Neural progenitor cell (in vitro differentiated cells): Measurements from ENCODE around the gene DDX31. TPM values are rescaled to one million over a fixed set of nuclear protein-coding genes. Genes with fewer than 3 reads are reported as not detected.

ENCODE experiments used
- DNase-seq: peaks from one replicate; pipeline ENCODE4 v3.0.0-alpha.2; 2016; ENCODE audit warnings: low spot score
- H2AFZ ChIP-seq: fragments of 200-600 bp; sonication (generic); replicated peaks from 2 replicates; pipeline ENCODE4 v1.6.1; 2016; ENCODE audit warnings: antibody characterized with exemption
- H3F3A ChIP-seq: fragments of 200-600 bp; sonication (generic); 2 replicates; pipeline ENCODE4 v1.6.1; 2016; ENCODE audit warnings: antibody characterized with exemption, low read depth
- H3K27ac ChIP-seq: fragments of 200-600 bp; sonication (generic); 2 replicates; pipeline ENCODE4 v1.5.1; 2016; ENCODE audit warnings: mild to moderate bottlenecking
- H3K27me3 ChIP-seq: fragments of 200-600 bp; sonication (generic); 2 replicates; pipeline ENCODE4 v1.6.1; 2016; ENCODE audit warnings: mild to moderate bottlenecking, moderate library complexity
- H3K36me3 ChIP-seq: fragments of 200-600 bp; sonication (generic); 2 replicates; pipeline ENCODE4 v1.5.1; 2016
- H3K4me1 ChIP-seq: fragments of 200-600 bp; sonication (generic); 2 replicates; pipeline ENCODE4 v1.6.1; 2016; ENCODE audit warnings: mixed run types
- H3K4me2 ChIP-seq: fragments of 200-600 bp; sonication (generic); 2 replicates; pipeline ENCODE4 v1.6.1; 2016
- H3K4me3 ChIP-seq: fragments of 200-600 bp; sonication (generic); 2 replicates; pipeline ENCODE4 v1.5.1; 2016
- H3K79me2 ChIP-seq: fragments of 200-600 bp; sonication (generic); 2 replicates; pipeline ENCODE4 v1.6.1; 2016; ENCODE audit warnings: low read depth
- H3K9ac ChIP-seq: fragments of 200-600 bp; sonication (generic); 2 replicates; pipeline ENCODE4 v1.6.1; 2016
- H3K9me3 ChIP-seq: fragments of 200-600 bp; sonication (generic); 2 replicates; pipeline ENCODE4 v1.5.1; 2016; ENCODE audit warnings: low read depth
- H4K20me1 ChIP-seq: fragments of 200-600 bp; sonication (generic); 2 replicates; pipeline ENCODE4 v1.6.1; 2016; ENCODE audit warnings: low read depth
- H3K27ac Mint-ChIP-seq: 3 replicates; pipeline ENCODE4 v1.8.0; 2021; ENCODE audit warnings: mixed read lengths
- H3K27me3 Mint-ChIP-seq: 2 replicates; pipeline ENCODE4 v1.8.0; 2022; ENCODE audit warnings: low read depth, mild to moderate bottlenecking, inconsistent platforms, moderate library complexity, mixed read lengths; ENCODE audit not compliant: insufficient read depth
- H3K36me3 Mint-ChIP-seq: 3 replicates; pipeline ENCODE4 v1.8.0; 2021; ENCODE audit warnings: mixed read lengths
- H3K4me1 Mint-ChIP-seq: 3 replicates; pipeline ENCODE4 v1.8.0; 2021; ENCODE audit warnings: mixed read lengths
- H3K4me3 Mint-ChIP-seq: 3 replicates; pipeline ENCODE4 v1.8.0; 2021; ENCODE audit warnings: mild to moderate bottlenecking, moderate library complexity, mixed read lengths
- H3K9me3 Mint-ChIP-seq: 3 replicates; pipeline ENCODE4 v1.8.0; 2020; ENCODE audit warnings: mixed read lengths
- CTCF ChIP-seq: fragments of 200-600 bp; sonication (generic); IDR thresholded peaks from 2 replicates; pipeline ENCODE4 v1.5.1; 2017; ENCODE audit warnings: antibody characterized with exemption, mild to moderate bottlenecking
- EZH2 ChIP-seq: fragments of 200-600 bp; sonication (generic); IDR thresholded peaks from 2 replicates; pipeline ENCODE4 v1.6.1; 2017; ENCODE audit warnings: antibody characterized with exemption, mild to moderate bottlenecking, moderate library complexity
- EZH2phosphoT487 ChIP-seq: fragments of 200-600 bp; sonication (generic); IDR thresholded peaks from 2 replicates; pipeline ENCODE4 v1.6.1; 2017; ENCODE audit warnings: antibody characterized with exemption
- total RNA-seq: library from RNA; depleted of rRNA; stranded (reverse); fragments of >200 nt; gene quantifications from 2 replicates; pipeline ENCODE4 v1.2.3, GENCODE V29; 2015; ENCODE audit warnings: low replicate concordance

Gene DDX31
- total RNA-seq, 1 donor from 2014 or later = 25.7 TPM

- Mint-ChIP-seq H3K27me3 (peaks cover 14% of the 10 kb centered on the region), H3K27ac (no peak overlapping the region), H3K4me1 (peaks cover 64% of the 10 kb centered on the region), H3K4me3 (peak overlapping the region; percentile 19), H3K9me3 (no peaks in the 10 kb centered on the region), H3K36me3 (peaks cover 26% of the 10 kb centered on the region)
- Histone ChIP-seq H3K36me3 (no peaks in the 10 kb centered on the region), H3K27ac (no peak overlapping the region), H3K4me1 (peaks cover 57% of the 10 kb centered on the region), H3K9ac (no peak overlapping the region), H3K4me3 (no peak overlapping the region), H3K9me3 (no peaks in the 10 kb centered on the region), H3K27me3 (peaks cover 24% of the 10 kb centered on the region), H3F3A (peaks cover 27% of the 10 kb centered on the region), H2AFZ (no peak overlapping the region), H3K4me2 (no peak overlapping the region), H4K20me1 (peaks cover 60% of the 10 kb centered on the region), H3K79me2 (no peaks in the 10 kb centered on the region)
- TF ChIP-seq CTCF (no peak), EZH2 (no peak), EZH2phosphoT487 (no peak)
- DNase-seq = no peak
Observed at GRCh38 chr9:132596200-132596599, 73.6 kb downstream of the DDX31 start.

- TF ChIP-seq CTCF (no peak), EZH2 (no peak), EZH2phosphoT487 (no peak)
- H3K4me3 ChIP-seq = no peak overlapping the region
- no peaks in the 10 kb centered on the region for H3K36me3 ChIP-seq
- peaks cover 36% of the 10 kb centered on the region for H3F3A ChIP-seq
- DNase-seq = peak; percentile 42
- no peak overlapping the region for H2AFZ ChIP-seq
- peaks cover 69% of the 10 kb centered on the region for H4K20me1 ChIP-seq
- peaks cover 17% of the 10 kb centered on the region for H3K27me3 Mint-ChIP-seq
- no peak overlapping the region for H3K4me2 ChIP-seq
- peak overlapping the region; percentile 66 for H3K27ac Mint-ChIP-seq
- no peaks in the 10 kb centered on the region for H3K79me2 ChIP-seq
- no peaks in the 10 kb centered on the region for H3K9me3 Mint-ChIP-seq
- H3K4me1 Mint-ChIP-seq = peaks cover 69% of the 10 kb centered on the region
- peaks cover 19% of the 10 kb centered on the region for H3K36me3 Mint-ChIP-seq
- peaks cover 66% of the 10 kb centered on the region for H3K4me1 ChIP-seq
- no peak overlapping the region for H3K27ac ChIP-seq
- peaks cover 33% of the 10 kb centered on the region for H3K27me3 ChIP-seq
- H3K9me3 ChIP-seq = no peaks in the 10 kb centered on the region
- H3K4me3 Mint-ChIP-seq = no peak overlapping the region
- H3K9ac ChIP-seq = no peak overlapping the region
Observed at GRCh38 chr9:132595319-132595718, 74.5 kb downstream of the DDX31 start.

GRCh38 chr9:132594412-132594811, 75.4 kb downstream of the DDX31 start:
- Mint-ChIP-seq H3K9me3 (no peaks in the 10 kb centered on the region), H3K27ac (no peak overlapping the region), H3K36me3 (peaks cover 14% of the 10 kb centered on the region), H3K4me1 (peaks cover 69% of the 10 kb centered on the region), H3K27me3 (peaks cover 23% of the 10 kb centered on the region), H3K4me3 (no peak overlapping the region)
- H4K20me1 ChIP-seq = peaks cover 74% of the 10 kb centered on the region
- no peaks in the 10 kb centered on the region for H3K36me3 ChIP-seq
- H3F3A ChIP-seq = peaks cover 45% of the 10 kb centered on the region
- no peak overlapping the region for H3K9ac ChIP-seq
- H3K27ac ChIP-seq = no peak overlapping the region
- H3K4me1 ChIP-seq = peaks cover 74% of the 10 kb centered on the region
- no peak overlapping the region for H3K4me2 ChIP-seq
- H3K79me2 ChIP-seq = no peaks in the 10 kb centered on the region
- no peak overlapping the region for H3K4me3 ChIP-seq
- DNase-seq = no peak
- H2AFZ ChIP-seq = no peak overlapping the region
- no peak for TF ChIP-seq EZH2
- no peak for TF ChIP-seq EZH2phosphoT487
- TF ChIP-seq CTCF = no peak
- peaks cover 42% of the 10 kb centered on the region for H3K27me3 ChIP-seq
- H3K9me3 ChIP-seq = no peaks in the 10 kb centered on the region
